ENCODE results near the gene PLXNA4. TPM values are rescaled to one million over a fixed set of nuclear protein-coding genes. Genes with fewer than 3 reads are reported as not detected.

The PLXNA4 gene
- total RNA-seq, 1 experiment from 2014 or later: not detected

DNA sequence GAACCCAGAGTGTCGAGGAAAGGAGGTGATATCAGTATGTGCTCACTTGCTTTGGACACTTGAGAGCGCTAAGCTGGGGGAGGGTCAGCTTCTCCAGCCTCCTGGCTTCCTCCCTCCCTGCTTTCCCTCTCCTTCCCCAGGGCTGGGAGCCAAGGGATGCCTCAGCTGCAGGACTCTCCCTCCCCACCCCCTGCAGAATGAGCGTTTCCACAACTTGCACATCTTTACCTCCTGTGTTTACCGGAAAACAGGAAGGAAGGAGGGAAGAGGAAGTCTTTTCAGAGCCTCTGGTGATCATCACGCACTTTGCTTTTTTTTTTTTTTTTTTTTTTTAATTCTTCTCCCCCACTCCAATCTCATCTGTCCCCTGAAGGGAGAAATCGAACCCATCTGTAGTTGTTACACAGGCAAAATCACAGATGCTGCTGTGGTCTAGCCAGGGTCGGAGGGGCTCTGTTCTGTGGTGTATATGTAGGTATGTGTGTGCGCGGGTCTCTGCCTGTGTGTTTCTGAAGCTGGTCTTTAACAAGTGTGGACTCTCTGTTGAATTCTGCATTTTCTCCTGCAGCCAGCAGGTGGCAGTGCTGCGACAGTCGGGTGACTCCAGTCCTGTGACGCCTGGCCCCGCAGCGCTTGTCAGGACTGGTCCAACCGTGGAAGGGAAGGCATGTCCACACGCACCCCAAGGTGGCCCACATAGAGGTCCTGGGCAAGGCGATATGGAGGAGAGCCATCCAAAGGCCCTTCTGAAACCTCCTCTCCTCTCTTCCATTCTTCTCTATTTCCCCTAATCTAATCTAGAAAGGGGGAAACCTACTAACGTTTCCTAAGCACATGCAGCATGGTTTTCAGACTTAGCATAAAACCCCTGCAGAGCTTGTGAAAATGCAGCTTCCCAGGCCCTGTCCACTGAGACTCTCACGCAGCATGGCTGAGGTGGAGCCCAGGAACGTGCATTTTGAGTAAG lies 257.6 kb downstream of the PLXNA4 start:
- intact Hi-C loops (cut with micrococcal nuclease): loop anchor here (1.0 to 10.0 kb wide), 3 partner anchors 262 to 1699 kb away; no protein-coding TSS in a partner anchor
- no TSS peak for BruUV-seq (replicated peaks)
- H3K27me3 Mint-ChIP-seq (ENCODE audit: insufficient read depth, unreplicated experiment): peaks cover 41% of the 10 kb centered on the region
- H3K4me1 Mint-ChIP-seq (ENCODE audit: insufficient read depth, unreplicated experiment): no peaks in the 10 kb centered on the region
- peaks cover 12% of the 10 kb centered on the region for H3K9me3 Mint-ChIP-seq (ENCODE audit: unreplicated experiment)
- H3K27ac Mint-ChIP-seq (ENCODE audit: low read depth, unreplicated experiment): no peak overlapping the region
- H3K4me3 Mint-ChIP-seq (ENCODE audit: unreplicated experiment): no peak overlapping the region
- no peaks in the 10 kb centered on the region for H3K36me3 Mint-ChIP-seq (ENCODE audit: insufficient read depth, unreplicated experiment)
- peak; percentile 87 for TF ChIP-seq CTCF (IDR thresholded peaks at IDR 0.05; ENCODE audit: unreplicated experiment)
- CTCF ChIA-PET: interaction anchor here (0.5 to 2.4 kb wide), 32 partner anchors 9 to 1855 kb away, joined by 3 to 27 read pairs (median 4); no protein-coding TSS in a partner anchor
- peak; percentile 79 for DNase-seq (ENCODE audit: unreplicated experiment)
- POLR2A ChIA-PET: interaction anchor here (0.9 kb wide), 1 partner anchor 262 kb away, joined by 3 read pairs; no protein-coding TSS in a partner anchor

GRCh38 chr7:132317701-132318351 lies 258.4 kb downstream of the PLXNA4 start:
- intact Hi-C loops (cut with micrococcal nuclease): loop anchor here (1.0 to 10.0 kb wide), 3 partner anchors 262 to 1699 kb away; no protein-coding TSS in a partner anchor
- no TSS peak for BruUV-seq (replicated peaks)
- CTCF ChIA-PET: interaction anchor here (0.5 to 2.4 kb wide), 17 partner anchors 8 to 1855 kb away, joined by 3 to 27 read pairs (median 4); no protein-coding TSS in a partner anchor
- DNase-seq (ENCODE audit: unreplicated experiment): no peak
- TF ChIP-seq CTCF (IDR thresholded peaks at IDR 0.05; ENCODE audit: unreplicated experiment): no peak
- Mint-ChIP-seq H3K36me3 (ENCODE audit: insufficient read depth, unreplicated experiment) (no peaks in the 10 kb centered on the region), H3K4me3 (ENCODE audit: unreplicated experiment) (no peak overlapping the region), H3K27me3 (ENCODE audit: insufficient read depth, unreplicated experiment) (peaks cover 33% of the 10 kb centered on the region), H3K27ac (ENCODE audit: low read depth, unreplicated experiment) (no peak overlapping the region), H3K9me3 (ENCODE audit: unreplicated experiment) (peaks cover 12% of the 10 kb centered on the region), H3K4me1 (ENCODE audit: insufficient read depth, unreplicated experiment) (no peaks in the 10 kb centered on the region)
- POLR2A ChIA-PET: interaction anchor here (0.9 kb wide), 1 partner anchor 263 kb away, joined by 3 read pairs; no protein-coding TSS in a partner anchor

GRCh38 chr7:132312531-132313055 lies 263.7 kb downstream of the PLXNA4 start:
- H3K9me3 Mint-ChIP-seq (ENCODE audit: unreplicated experiment): peaks cover 12% of the 10 kb centered on the region
- DNase-seq (ENCODE audit: unreplicated experiment): no peak
- no peak overlapping the region for H3K27ac Mint-ChIP-seq (ENCODE audit: low read depth, unreplicated experiment)
- H3K36me3 Mint-ChIP-seq (ENCODE audit: insufficient read depth, unreplicated experiment): no peaks in the 10 kb centered on the region
- BruUV-seq (replicated peaks): no TSS peak
- no peak overlapping the region for H3K4me3 Mint-ChIP-seq (ENCODE audit: unreplicated experiment)
- H3K27me3 Mint-ChIP-seq (ENCODE audit: insufficient read depth, unreplicated experiment): no peaks in the 10 kb centered on the region
- H3K4me1 Mint-ChIP-seq (ENCODE audit: insufficient read depth, unreplicated experiment): no peaks in the 10 kb centered on the region
- CTCF ChIA-PET: interaction anchor here (0.6 kb wide), 1 partner anchor 47 kb away, joined by 4 read pairs; no protein-coding TSS in a partner anchor
- TF ChIP-seq CTCF (IDR thresholded peaks at IDR 0.05; ENCODE audit: unreplicated experiment): no peak
- intact Hi-C loops (cut with micrococcal nuclease): loop anchor here (10.0 kb wide), 1 partner anchor 1122 kb away; no protein-coding TSS in a partner anchor
- POLR2A ChIA-PET: no interaction called here
